ENCODE data around the gene NRXN2.

Gene NRXN2

GRCh38 chr11:64676261-64676615 is 46.8 kb downstream of the NRXN2 start:
- no peak for TF ChIP-seq CTCF (conservative IDR thresholded peaks at IDR 0.05; ENCODE audit: low read depth, low read length)

GRCh38 chr11:64675450-64676260 is 47.3 kb downstream of the NRXN2 start:
- H3K4me2 ChIP-seq = no peak overlapping the region

More at GRCh38 chr11:64676261-64676615, 46.8 kb downstream of the NRXN2 start:
- Histone ChIP-seq H3K4me3 (IDR thresholded peaks at IDR 0.05; ENCODE audit: insufficient read depth, low read depth, low read length) (no peak overlapping the region), H4K20me1 (ENCODE audit: insufficient read depth) (no peaks in the 10 kb centered on the region), H3K4me2 (no peak overlapping the region), H3K27ac (no peak overlapping the region), H3K4me1 (ENCODE audit: low read depth, poor library complexity, severe bottlenecking) (no peaks in the 10 kb centered on the region), H3K27me3 (ENCODE audit: insufficient read depth, low read depth) (peaks cover 87% of the 10 kb centered on the region), H3K79me2 (ENCODE audit: insufficient read depth, low read depth) (no peaks in the 10 kb centered on the region), H2AFZ (ENCODE audit: low read depth) (no peak overlapping the region), H3K9ac (no peak overlapping the region), H3K36me3 (ENCODE audit: insufficient read depth) (no peaks in the 10 kb centered on the region)

GRCh38 chr11:64674774-64675173 is 48.2 kb downstream of the NRXN2 start:
- no peak overlapping the region for H3K4me3 ChIP-seq (IDR thresholded peaks at IDR 0.05; ENCODE audit: insufficient read depth, low read depth, low read length)
- no peaks in the 10 kb centered on the region for H3K36me3 ChIP-seq (ENCODE audit: insufficient read depth)
- TF ChIP-seq CTCF (conservative IDR thresholded peaks at IDR 0.05; ENCODE audit: low read depth, low read length) = no peak
- no peaks in the 10 kb centered on the region for H4K20me1 ChIP-seq (ENCODE audit: insufficient read depth)
- H3K4me1 ChIP-seq (ENCODE audit: low read depth, poor library complexity, severe bottlenecking) = no peaks in the 10 kb centered on the region
- no peak overlapping the region for H3K9ac ChIP-seq
- H3K27me3 ChIP-seq (ENCODE audit: insufficient read depth, low read depth) = peaks cover 89% of the 10 kb centered on the region
- no peak overlapping the region for H3K27ac ChIP-seq
- H3K4me2 ChIP-seq = no peak overlapping the region
- H2AFZ ChIP-seq (ENCODE audit: low read depth) = no peak overlapping the region
- H3K79me2 ChIP-seq (ENCODE audit: insufficient read depth, low read depth) = no peaks in the 10 kb centered on the region

More at GRCh38 chr11:64675450-64676260, 47.3 kb downstream of the NRXN2 start:
- Histone ChIP-seq H3K27ac (no peak overlapping the region), H4K20me1 (ENCODE audit: insufficient read depth) (no peaks in the 10 kb centered on the region), H3K9ac (no peak overlapping the region), H3K4me3 (IDR thresholded peaks at IDR 0.05; ENCODE audit: insufficient read depth, low read depth, low read length) (no peak overlapping the region), H2AFZ (ENCODE audit: low read depth) (no peak overlapping the region), H3K27me3 (ENCODE audit: insufficient read depth, low read depth) (peaks cover 89% of the 10 kb centered on the region), H3K36me3 (ENCODE audit: insufficient read depth) (no peaks in the 10 kb centered on the region), H3K79me2 (ENCODE audit: insufficient read depth, low read depth) (no peaks in the 10 kb centered on the region), H3K4me1 (ENCODE audit: low read depth, poor library complexity, severe bottlenecking) (no peaks in the 10 kb centered on the region)
- no peak for TF ChIP-seq CTCF (conservative IDR thresholded peaks at IDR 0.05; ENCODE audit: low read depth, low read length)

- Histone ChIP-seq H3K9ac (no peak overlapping the region), H3K79me2 (ENCODE audit: insufficient read depth, low read depth) (no peaks in the 10 kb centered on the region), H3K36me3 (ENCODE audit: insufficient read depth) (no peaks in the 10 kb centered on the region), H3K4me2 (no peak overlapping the region), H3K4me1 (ENCODE audit: low read depth, poor library complexity, severe bottlenecking) (no peaks in the 10 kb centered on the region), H3K4me3 (IDR thresholded peaks at IDR 0.05; ENCODE audit: insufficient read depth, low read depth, low read length) (no peak overlapping the region), H2AFZ (ENCODE audit: low read depth) (no peak overlapping the region), H3K27me3 (ENCODE audit: insufficient read depth, low read depth) (peaks cover 87% of the 10 kb centered on the region), H3K27ac (no peak overlapping the region), H4K20me1 (ENCODE audit: insufficient read depth) (no peaks in the 10 kb centered on the region)
- no peak for TF ChIP-seq CTCF (conservative IDR thresholded peaks at IDR 0.05; ENCODE audit: low read depth, low read length)
These were observed 49.7 kb downstream of the NRXN2 start for GRCh38 chr11:64673279-64673678.

All from KMS-11 (cell line).